Fibroblast of lung (primary cell): ENCODE measurements around the gene LHFPL5. TPM values are rescaled to one million over a fixed set of nuclear protein-coding genes. Genes with fewer than 3 reads are reported as not detected.
A peak's percentile ranks its signal among the peaks of the same experiment; 100 is the strongest.

Source experiments
- DNase-seq, 2 donors: peaks; one replicate each; pipeline versions ENCODE4 v3.0.0 to v3.0.0-alpha.2; 2010; ENCODE audit warnings: low read depth in 2 of 2
- H2AFZ ChIP-seq: 2 replicates; pipeline ENCODE4 v1.5.1; 2012; ENCODE audit warnings: low read length, control low read depth, inconsistent platforms
- H3K27ac ChIP-seq: 2 replicates; pipeline ENCODE4 v1.5.1; 2011; ENCODE audit warnings: low read length, control low read depth; ENCODE audit not compliant: insufficient read depth
- H3K27me3 ChIP-seq: 2 replicates; pipeline ENCODE4 v1.5.1; 2011; ENCODE audit warnings: mild to moderate bottlenecking, low read length; ENCODE audit not compliant: control insufficient read depth, insufficient read depth
- H3K36me3 ChIP-seq: 2 replicates; pipeline ENCODE4 v1.5.1; 2011; ENCODE audit warnings: low read length; ENCODE audit not compliant: control insufficient read depth, insufficient read depth
- H3K4me1 ChIP-seq: 2 replicates; pipeline ENCODE4 v1.5.1; 2011; ENCODE audit warnings: low read length; ENCODE audit not compliant: control insufficient read depth, insufficient read depth; ENCODE audit errors: extremely low read depth
- H3K4me2 ChIP-seq: 2 replicates; pipeline ENCODE4 v1.5.1; 2011; ENCODE audit warnings: low read length, control low read depth; ENCODE audit not compliant: insufficient read depth; ENCODE audit errors: extremely low read depth
- H3K4me3 ChIP-seq, 4 experiments: fragments of 200-600 bp in 1 of 4; sonication (generic) in 1 of 4; replicated peaks in 1 of 4; 2 replicates each; pipeline ENCODE4 v1.5.1; 2011 to 2016; ENCODE audit warnings: low read length in 4 of 4, low read depth in 3 of 4, mild to moderate bottlenecking in 3 of 4, control low read depth in 2 of 4, inconsistent platforms in 1 of 4, mixed read lengths in 1 of 4; ENCODE audit not compliant: insufficient read depth in 1 of 4; ENCODE audit errors: control extremely low read depth in 1 of 4
- H3K79me2 ChIP-seq: 2 replicates; pipeline ENCODE4 v1.5.1; 2012; ENCODE audit warnings: mild to moderate bottlenecking, low read length, inconsistent platforms; ENCODE audit not compliant: control insufficient read depth, insufficient read depth
- H3K9ac ChIP-seq: 2 replicates; pipeline ENCODE4 v1.5.1; 2011; ENCODE audit warnings: mild to moderate bottlenecking, low read length, control low read depth; ENCODE audit not compliant: insufficient read depth
- H3K9me3 ChIP-seq: 2 replicates; pipeline ENCODE4 v1.5.1; 2012; ENCODE audit warnings: low read depth, low read length; ENCODE audit not compliant: control insufficient read depth, insufficient read depth
- H4K20me1 ChIP-seq: 2 replicates; pipeline ENCODE4 v1.5.1; 2011; ENCODE audit warnings: low read length; ENCODE audit not compliant: control insufficient read depth, insufficient read depth; ENCODE audit errors: extremely low read depth
- CTCF ChIP-seq, 2 donors: IDR thresholded peaks in 1 of 2; conservative IDR thresholded peaks in 1 of 2; 1 replicate in 1 of 2; 2 replicates in 1 of 2; pipeline ENCODE4 v1.5.1; 2011 to 2012; ENCODE audit warnings: low read length in 2 of 2, control low read depth in 1 of 2, inconsistent platforms in 1 of 2, low read depth in 1 of 2, mild to moderate bottlenecking in 1 of 2
- EZH2 ChIP-seq: IDR thresholded peaks from 2 replicates; pipeline ENCODE4 v1.5.1; 2012; ENCODE audit warnings: low read length, control low read depth, mild to moderate bottlenecking; ENCODE audit errors: missing control alignments
- polyA plus RNA-seq, 2 donors: library from polyadenylated mRNA; depleted of rRNA in 1 of 2; stranded (reverse) in 1 of 2; unstranded in 1 of 2; fragments of >200 nt; gene quantifications; 2 replicates each; pipeline ENCODE4 v1.2.1, GENCODE V29; 2011 to 2012; ENCODE audit warnings: missing spikeins in 1 of 2
- total RNA-seq: library from RNA; depleted of rRNA; stranded (reverse); fragments of >200 nt; gene quantifications from 2 replicates; pipeline ENCODE4 v1.2.1, GENCODE V29; 2014

Gene LHFPL5
- total and polyA plus RNA-seq, 2 donors (not counting 1 experiment from before 2014, with no cell fraction given) = not detected

- H3K27me3 ChIP-seq = no peaks in the 10 kb centered on the region
- H3K4me2 ChIP-seq = no peak overlapping the region
- no peak overlapping the region for H3K27ac ChIP-seq
- TF ChIP-seq EZH2 = no peak
- TF ChIP-seq CTCF (conservative IDR thresholded peaks at IDR 0.05 in 1 of 2, IDR thresholded peaks at IDR 0.05 in 1 of 2; ENCODE audit: low read depth in 1 of 2, low read length in 2 of 2) = no peak
- H3K9me3 ChIP-seq = no peaks in the 10 kb centered on the region
- H3K4me1 ChIP-seq = no peaks in the 10 kb centered on the region
- no peaks in the 10 kb centered on the region for H3K79me2 ChIP-seq
- H3K9ac ChIP-seq = no peak overlapping the region
- no peak overlapping the region for H3K4me3 ChIP-seq
- H2AFZ ChIP-seq = no peak overlapping the region
- H4K20me1 ChIP-seq = no peaks in the 10 kb centered on the region
- no peak for DNase-seq
- no peaks in the 10 kb centered on the region for H3K36me3 ChIP-seq
Observed at GRCh38 chr6:35809809-35810208, 4.7 kb downstream of the LHFPL5 start.

GRCh38 chr6:35810971-35811698 lies 6.0 kb downstream of the LHFPL5 start:
- no peak overlapping the region for H3K9ac ChIP-seq
- H2AFZ ChIP-seq = no peak overlapping the region
- no peak overlapping the region for H3K4me3 ChIP-seq
- no peaks in the 10 kb centered on the region for H3K79me2 ChIP-seq
- no peaks in the 10 kb centered on the region for H3K4me1 ChIP-seq
- H3K27ac ChIP-seq = no peak overlapping the region
- H3K36me3 ChIP-seq = no peaks in the 10 kb centered on the region
- TF ChIP-seq CTCF (conservative IDR thresholded peaks at IDR 0.05 in 1 of 2, IDR thresholded peaks at IDR 0.05 in 1 of 2; ENCODE audit: low read depth in 1 of 2, low read length in 2 of 2) = no peak
- TF ChIP-seq EZH2 = no peak
- H3K9me3 ChIP-seq = no peaks in the 10 kb centered on the region
- no peaks in the 10 kb centered on the region for H3K27me3 ChIP-seq
- peak; percentile 34 to 79 for DNase-seq
- H3K4me2 ChIP-seq = no peak overlapping the region
- H4K20me1 ChIP-seq = no peaks in the 10 kb centered on the region

- H3K9me3 ChIP-seq = no peaks in the 10 kb centered on the region
- no peaks in the 10 kb centered on the region for H4K20me1 ChIP-seq
- no peak overlapping the region for H3K9ac ChIP-seq
- no peaks in the 10 kb centered on the region for H3K79me2 ChIP-seq
- H3K4me2 ChIP-seq = no peak overlapping the region
- no peak overlapping the region for H2AFZ ChIP-seq
- H3K27ac ChIP-seq = no peak overlapping the region
- TF ChIP-seq CTCF (conservative IDR thresholded peaks at IDR 0.05 in 1 of 2, IDR thresholded peaks at IDR 0.05 in 1 of 2; ENCODE audit: low read depth in 1 of 2, low read length in 2 of 2) (no peak), EZH2 (no peak)
- H3K27me3 ChIP-seq = no peaks in the 10 kb centered on the region
- no peaks in the 10 kb centered on the region for H3K36me3 ChIP-seq
- no peak overlapping the region for H3K4me3 ChIP-seq
- no peak for DNase-seq
- H3K4me1 ChIP-seq = no peaks in the 10 kb centered on the region
Observed at GRCh38 chr6:35811699-35811995, 6.5 kb downstream of the LHFPL5 start.
